ENCODE data around the gene CHRM3.

GRCh38 chr1:239337799-239338430 is 48.5 kb upstream of the CHRM3 start:
- TF ChIP-seq FOXA1 (IDR thresholded peaks at IDR 0.05) (no peak), LEF1 (IDR thresholded peaks at IDR 0.05; ENCODE audit: borderline replicate concordance) (no peak), NFRKB (IDR thresholded peaks at IDR 0.05) (no peak), FOXM1 (IDR thresholded peaks at IDR 0.05; ENCODE audit: borderline replicate concordance) (no peak), FOXK2 (IDR thresholded peaks at IDR 0.05) (no peak), HDGF (IDR thresholded peaks at IDR 0.05; ENCODE audit: borderline replicate concordance) (no peak), L3MBTL2 (conservative IDR thresholded peaks at IDR 0.05) (no peak), BHLHE40 (IDR thresholded peaks at IDR 0.05; ENCODE audit: borderline replicate concordance) (no peak), ARNT (IDR thresholded peaks at IDR 0.05) (no peak), SP1 (IDR thresholded peaks at IDR 0.05) (no peak), SUZ12 (IDR thresholded peaks at IDR 0.05) (no peak), PKNOX1 (IDR thresholded peaks at IDR 0.05) (no peak)

All from HEK293T (cell line).